ENCODE measurements around the gene SMARCA2.

SMARCA2 gene

GRCh38 chr9:2082772-2083171 is 67.6 kb downstream of the SMARCA2 start:
- H3K4me1 ChIP-seq (ENCODE audit: control insufficient read depth, low read depth, low read length), result no peaks in the 10 kb centered on the region
- no peaks in the 10 kb centered on the region for H3K9me3 ChIP-seq (ENCODE audit: control insufficient read depth, low read depth, low read length)

GRCh38 chr9:2083479-2083878 is 68.3 kb downstream of the SMARCA2 start:
- no peaks in the 10 kb centered on the region for H3K9me3 ChIP-seq (ENCODE audit: control insufficient read depth, low read depth, low read length)
- H3K36me3 ChIP-seq (ENCODE audit: control insufficient read depth, low read depth, low read length), result no peaks in the 10 kb centered on the region
- H3K4me1 ChIP-seq (ENCODE audit: control insufficient read depth, low read depth, low read length), result no peaks in the 10 kb centered on the region
- no peak overlapping the region for H3K27ac ChIP-seq (ENCODE audit: low read length)
- no peaks in the 10 kb centered on the region for H3K27me3 ChIP-seq (ENCODE audit: control insufficient read depth, insufficient read depth, low read length)
- H3K4me3 ChIP-seq (ENCODE audit: low read length), result no peak overlapping the region
- H3K9ac ChIP-seq (ENCODE audit: low read length), result no peak overlapping the region

More at GRCh38 chr9:2082772-2083171, 67.6 kb downstream of the SMARCA2 start:
- no peak overlapping the region for H3K4me3 ChIP-seq (ENCODE audit: low read length)
- no peaks in the 10 kb centered on the region for H3K36me3 ChIP-seq (ENCODE audit: control insufficient read depth, low read depth, low read length)
- H3K9ac ChIP-seq (ENCODE audit: low read length), result no peak overlapping the region
- no peak overlapping the region for H3K27ac ChIP-seq (ENCODE audit: low read length)
- H3K27me3 ChIP-seq (ENCODE audit: control insufficient read depth, insufficient read depth, low read length), result no peaks in the 10 kb centered on the region

GRCh38 chr9:2085716-2086115 is 70.6 kb downstream of the SMARCA2 start:
- H3K4me1 ChIP-seq (ENCODE audit: control insufficient read depth, low read depth, low read length), result no peaks in the 10 kb centered on the region
- H3K9me3 ChIP-seq (ENCODE audit: control insufficient read depth, low read depth, low read length), result no peaks in the 10 kb centered on the region
- no peaks in the 10 kb centered on the region for H3K27me3 ChIP-seq (ENCODE audit: control insufficient read depth, insufficient read depth, low read length)
- H3K36me3 ChIP-seq (ENCODE audit: control insufficient read depth, low read depth, low read length), result no peaks in the 10 kb centered on the region
- H3K4me3 ChIP-seq (ENCODE audit: low read length), result no peak overlapping the region
- no peak overlapping the region for H3K27ac ChIP-seq (ENCODE audit: low read length)
- no peak overlapping the region for H3K9ac ChIP-seq (ENCODE audit: low read length)

DNA sequence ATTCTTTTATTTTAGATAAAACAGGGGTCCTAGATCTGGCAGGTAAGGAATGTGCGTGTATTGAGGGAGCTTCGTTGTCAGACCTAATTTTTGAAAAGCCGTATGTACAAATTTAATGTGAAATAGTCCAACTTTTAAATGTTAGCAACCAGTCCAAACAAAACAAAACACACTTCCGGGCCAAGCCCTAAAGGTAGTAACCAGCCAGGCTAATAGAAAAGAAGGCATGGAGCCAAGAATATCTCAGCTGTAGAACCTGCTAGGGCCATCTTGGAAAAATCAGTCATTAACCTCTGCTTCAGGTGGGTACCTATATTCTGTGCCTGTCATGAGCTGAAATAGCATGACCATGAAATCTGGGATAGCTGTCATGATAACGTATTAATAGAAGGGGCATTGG is 71.0 kb downstream of the SMARCA2 start:
- Histone ChIP-seq H3K27ac (ENCODE audit: low read length) (no peak overlapping the region), H3K4me1 (ENCODE audit: control insufficient read depth, low read depth, low read length) (no peaks in the 10 kb centered on the region), H3K9ac (ENCODE audit: low read length) (no peak overlapping the region), H3K9me3 (ENCODE audit: control insufficient read depth, low read depth, low read length) (no peaks in the 10 kb centered on the region), H3K27me3 (ENCODE audit: control insufficient read depth, insufficient read depth, low read length) (no peaks in the 10 kb centered on the region), H3K36me3 (ENCODE audit: control insufficient read depth, low read depth, low read length) (no peaks in the 10 kb centered on the region), H3K4me3 (ENCODE audit: low read length) (no peak overlapping the region)

DNA sequence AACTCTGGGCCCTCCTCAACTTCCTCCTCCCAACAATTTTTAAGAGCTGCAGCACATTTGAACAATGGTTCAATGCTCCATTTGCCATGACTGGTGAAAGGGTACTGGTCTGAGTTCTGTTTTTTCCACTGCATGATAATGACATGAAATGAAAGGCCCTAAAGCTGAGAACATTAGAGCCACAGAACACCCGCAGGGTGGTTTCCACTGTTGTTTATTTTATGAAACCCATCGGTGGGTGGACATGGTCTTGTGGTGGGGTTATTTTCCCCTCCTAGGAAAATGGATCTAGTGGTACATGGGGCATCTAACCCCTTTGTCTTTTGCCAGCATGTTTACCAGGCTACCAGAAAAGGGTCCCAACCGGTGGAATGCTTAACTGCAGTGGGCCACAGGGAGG is 71.8 kb downstream of the SMARCA2 start:
- no peak overlapping the region for H3K9ac ChIP-seq (ENCODE audit: low read length)
- H3K36me3 ChIP-seq (ENCODE audit: control insufficient read depth, low read depth, low read length), result no peaks in the 10 kb centered on the region
- no peak overlapping the region for H3K27ac ChIP-seq (ENCODE audit: low read length)
- no peak overlapping the region for H3K4me3 ChIP-seq (ENCODE audit: low read length)
- no peaks in the 10 kb centered on the region for H3K9me3 ChIP-seq (ENCODE audit: control insufficient read depth, low read depth, low read length)
- no peaks in the 10 kb centered on the region for H3K27me3 ChIP-seq (ENCODE audit: control insufficient read depth, insufficient read depth, low read length)
- no peaks in the 10 kb centered on the region for H3K4me1 ChIP-seq (ENCODE audit: control insufficient read depth, low read depth, low read length)

DNA sequence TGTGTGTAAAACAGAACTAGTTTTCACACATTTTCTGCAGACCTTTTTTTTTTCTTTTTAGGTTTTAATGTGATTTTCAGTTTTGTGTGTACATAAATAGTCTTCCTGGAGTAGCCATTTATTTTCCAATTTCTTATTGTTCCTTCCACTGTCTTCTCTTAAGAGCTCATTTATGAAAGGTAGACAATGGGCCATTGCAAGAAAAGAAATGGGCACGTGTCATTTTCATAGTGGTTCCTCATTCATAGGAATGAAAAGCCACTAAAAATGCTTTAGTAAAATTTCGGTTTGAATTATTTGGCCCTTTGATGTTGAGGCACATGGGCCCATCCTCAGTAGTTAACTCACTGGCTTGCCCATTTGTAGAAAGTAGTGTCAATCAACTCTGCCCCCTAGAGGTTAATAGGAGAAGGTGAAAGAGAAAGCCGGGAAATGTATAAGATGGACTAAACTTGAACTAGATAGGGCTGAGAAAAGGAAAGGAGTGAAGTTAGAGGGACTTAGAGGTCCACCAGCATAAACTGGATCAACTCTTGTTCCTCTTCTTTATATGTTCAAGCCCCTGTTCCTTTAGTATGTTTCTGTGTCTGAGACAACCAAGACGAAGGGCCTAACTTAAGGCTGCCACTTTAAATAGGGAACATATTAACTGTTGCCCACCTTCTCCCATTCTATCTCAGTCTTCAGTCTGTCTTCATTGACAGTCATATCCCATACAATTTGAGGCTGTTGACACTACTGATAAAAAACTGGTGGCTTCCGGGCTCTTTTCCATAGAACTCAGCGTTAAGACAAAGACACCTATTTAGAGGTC is 72.6 kb downstream of the SMARCA2 start:
- Histone ChIP-seq H3K9me3 (ENCODE audit: control insufficient read depth, low read depth, low read length) (no peaks in the 10 kb centered on the region), H3K4me1 (ENCODE audit: control insufficient read depth, low read depth, low read length) (no peaks in the 10 kb centered on the region), H3K27me3 (ENCODE audit: control insufficient read depth, insufficient read depth, low read length) (no peaks in the 10 kb centered on the region), H3K4me3 (ENCODE audit: low read length) (no peak overlapping the region), H3K9ac (ENCODE audit: low read length) (no peak overlapping the region), H3K36me3 (ENCODE audit: control insufficient read depth, low read depth, low read length) (no peaks in the 10 kb centered on the region), H3K27ac (ENCODE audit: low read length) (no peak overlapping the region)

DNA sequence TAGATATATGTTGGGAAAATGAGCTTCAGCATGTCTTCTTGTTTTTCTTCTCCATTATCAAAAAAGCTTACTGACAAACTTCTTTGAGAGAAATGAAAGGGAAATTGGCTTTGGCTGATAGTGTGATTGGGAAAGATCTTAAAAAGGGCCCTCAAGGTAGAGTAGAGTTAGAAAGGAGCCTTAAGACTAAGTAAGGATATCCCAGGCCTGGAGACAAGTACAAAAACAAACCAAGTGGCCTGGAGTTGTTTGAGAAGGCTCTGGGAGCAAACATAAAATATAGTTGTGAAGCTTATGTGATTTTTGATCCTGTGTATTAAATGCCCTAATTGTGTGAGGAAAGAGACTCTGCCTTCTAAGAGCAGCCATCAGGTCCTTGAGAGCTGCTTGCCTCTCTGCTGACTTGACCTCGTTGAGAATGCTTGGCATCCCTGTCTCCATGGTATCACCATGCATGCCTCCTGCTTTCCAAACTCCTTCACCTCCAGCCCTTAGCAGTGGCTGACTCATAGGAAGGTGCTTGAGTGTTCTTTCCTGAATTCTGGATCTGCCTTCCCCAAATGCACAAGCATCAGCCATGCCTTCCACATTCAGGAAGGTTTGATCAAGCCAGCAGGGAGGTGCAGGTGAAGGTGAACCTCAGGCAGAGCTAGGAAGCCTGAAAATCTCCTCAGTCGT is 78.9 kb downstream of the SMARCA2 start:
- Histone ChIP-seq H3K36me3 (ENCODE audit: control insufficient read depth, low read depth, low read length) (no peaks in the 10 kb centered on the region), H3K27ac (ENCODE audit: low read length) (no peak overlapping the region), H3K4me3 (ENCODE audit: low read length) (no peak overlapping the region), H3K9ac (ENCODE audit: low read length) (no peak overlapping the region), H3K27me3 (ENCODE audit: control insufficient read depth, insufficient read depth, low read length) (no peaks in the 10 kb centered on the region), H3K9me3 (ENCODE audit: control insufficient read depth, low read depth, low read length) (no peaks in the 10 kb centered on the region), H3K4me1 (ENCODE audit: control insufficient read depth, low read depth, low read length) (no peaks in the 10 kb centered on the region)

GRCh38 chr9:2096376-2096970 is 81.3 kb downstream of the SMARCA2 start:
- H3K9me3 ChIP-seq (ENCODE audit: control insufficient read depth, low read depth, low read length), result no peaks in the 10 kb centered on the region
- no peak overlapping the region for H3K9ac ChIP-seq (ENCODE audit: low read length)
- H3K4me1 ChIP-seq (ENCODE audit: control insufficient read depth, low read depth, low read length), result no peaks in the 10 kb centered on the region
- no peak overlapping the region for H3K4me3 ChIP-seq (ENCODE audit: low read length)
- no peaks in the 10 kb centered on the region for H3K36me3 ChIP-seq (ENCODE audit: control insufficient read depth, low read depth, low read length)
- no peaks in the 10 kb centered on the region for H3K27me3 ChIP-seq (ENCODE audit: control insufficient read depth, insufficient read depth, low read length)
- no peak overlapping the region for H3K27ac ChIP-seq (ENCODE audit: low read length)

DNA sequence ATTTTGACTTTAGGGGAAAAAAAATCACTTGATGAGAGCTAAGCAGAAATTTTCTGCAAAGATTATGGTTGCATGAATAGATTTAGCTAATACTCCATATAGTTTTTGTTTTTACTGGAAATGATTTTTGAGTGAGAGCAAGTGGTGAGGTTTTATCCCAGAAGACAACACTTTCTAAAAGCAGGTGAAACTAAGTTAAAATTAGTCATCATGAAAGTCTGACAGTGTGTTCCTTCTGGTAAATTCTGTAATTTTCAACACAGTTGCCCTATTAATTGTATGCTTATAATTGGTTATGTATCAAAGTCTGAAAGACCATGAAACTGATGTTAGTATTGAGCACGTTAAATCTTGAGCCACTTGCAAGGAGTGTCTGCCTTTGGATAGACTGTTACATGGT is 91.5 kb downstream of the SMARCA2 start:
- Histone ChIP-seq H3K4me3 (ENCODE audit: low read length) (no peak overlapping the region), H3K9me3 (ENCODE audit: control insufficient read depth, low read depth, low read length) (no peaks in the 10 kb centered on the region), H3K4me1 (ENCODE audit: control insufficient read depth, low read depth, low read length) (no peaks in the 10 kb centered on the region), H3K27me3 (ENCODE audit: control insufficient read depth, insufficient read depth, low read length) (no peaks in the 10 kb centered on the region), H3K36me3 (ENCODE audit: control insufficient read depth, low read depth, low read length) (no peaks in the 10 kb centered on the region), H3K9ac (ENCODE audit: low read length) (no peak overlapping the region), H3K27ac (ENCODE audit: low read length) (no peak overlapping the region)

- Histone ChIP-seq H3K4me3 (ENCODE audit: low read length) (no peak overlapping the region), H3K9ac (ENCODE audit: low read length) (no peak overlapping the region), H3K4me1 (ENCODE audit: control insufficient read depth, low read depth, low read length) (no peaks in the 10 kb centered on the region), H3K9me3 (ENCODE audit: control insufficient read depth, low read depth, low read length) (no peaks in the 10 kb centered on the region), H3K36me3 (ENCODE audit: control insufficient read depth, low read depth, low read length) (no peaks in the 10 kb centered on the region), H3K27me3 (ENCODE audit: control insufficient read depth, insufficient read depth, low read length) (no peaks in the 10 kb centered on the region), H3K27ac (ENCODE audit: low read length) (no peak overlapping the region)
Measured at GRCh38 chr9:2107906-2108451, 92.8 kb downstream of the SMARCA2 start.

DNA sequence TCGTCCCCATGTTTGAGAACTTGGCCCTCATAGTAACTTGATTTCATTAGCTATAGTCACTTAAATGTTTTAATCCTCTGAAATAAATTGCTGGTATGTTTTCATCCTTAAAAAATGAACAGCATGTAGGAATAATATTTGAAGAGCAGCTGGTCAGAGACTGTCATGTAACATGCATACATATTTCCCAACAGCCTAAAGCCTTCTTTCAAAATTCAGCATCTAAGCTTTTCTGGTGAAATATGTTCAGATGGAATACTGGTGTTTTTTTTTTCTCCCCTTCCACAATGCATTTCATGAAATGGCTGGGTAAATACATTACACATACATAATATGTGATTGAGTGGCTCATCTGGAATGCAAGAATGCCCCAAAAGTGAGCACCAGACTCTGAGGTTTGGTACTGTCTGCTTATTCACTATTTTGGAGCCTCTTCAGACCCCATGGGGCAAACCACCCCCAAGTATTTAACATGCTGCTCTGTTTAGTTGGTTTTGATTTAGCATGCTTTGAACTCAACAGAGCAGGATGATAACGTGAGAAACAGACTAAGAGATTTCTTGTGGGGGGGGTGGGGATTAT is 94.0 kb downstream of the SMARCA2 start:
- no peak overlapping the region for H3K27ac ChIP-seq (ENCODE audit: low read length)
- no peaks in the 10 kb centered on the region for H3K36me3 ChIP-seq (ENCODE audit: control insufficient read depth, low read depth, low read length)
- no peak overlapping the region for H3K4me3 ChIP-seq (ENCODE audit: low read length)
- no peaks in the 10 kb centered on the region for H3K27me3 ChIP-seq (ENCODE audit: control insufficient read depth, insufficient read depth, low read length)
- H3K9me3 ChIP-seq (ENCODE audit: control insufficient read depth, low read depth, low read length), result no peaks in the 10 kb centered on the region
- no peak overlapping the region for H3K9ac ChIP-seq (ENCODE audit: low read length)
- no peaks in the 10 kb centered on the region for H3K4me1 ChIP-seq (ENCODE audit: control insufficient read depth, low read depth, low read length)
